AG20443 (cell line): ENCODE results near the gene FAM240A.

Experiments used
- DNase-seq: peaks from one replicate; pipeline ENCODE4 v3.0.0; 2012; ENCODE audit warnings: low spot score, mixed read lengths

The FAM240A gene

DNA sequence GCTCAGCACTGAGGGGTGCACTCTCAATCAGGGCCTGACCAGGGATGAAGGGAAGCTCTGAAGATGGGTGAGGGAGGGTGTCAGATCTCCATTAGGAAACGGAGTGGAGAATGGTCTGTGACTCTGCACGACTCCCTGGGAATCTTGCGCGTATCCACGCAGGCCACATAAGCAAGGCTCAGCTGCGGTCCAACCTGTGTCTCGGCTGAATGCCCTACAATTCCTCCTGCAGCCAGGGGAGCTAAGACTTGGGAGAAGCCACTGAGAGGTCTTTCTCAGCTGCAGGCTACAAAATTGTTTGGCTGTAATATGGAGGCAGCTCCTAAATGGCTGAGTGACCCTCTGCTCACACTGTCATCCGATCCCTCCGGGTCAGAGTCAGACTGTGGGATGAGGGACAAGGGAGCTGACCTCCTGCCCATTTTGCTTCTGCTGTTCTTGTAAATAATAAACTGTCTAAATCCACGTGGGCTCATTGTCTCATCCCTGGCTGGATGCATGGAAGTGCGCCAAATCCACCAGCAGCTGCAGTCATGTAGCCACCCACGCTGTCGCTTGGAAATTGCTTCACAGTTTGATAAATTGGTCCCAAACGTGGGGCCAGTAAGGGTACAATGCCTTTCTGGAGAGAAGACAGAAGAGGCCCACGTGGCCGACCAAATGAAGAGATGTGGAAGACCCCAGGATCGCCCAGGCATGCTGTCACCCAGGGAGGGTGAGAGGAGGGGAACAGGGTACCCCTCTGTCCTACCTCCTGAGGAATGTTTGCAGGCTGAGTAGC is 50.6 kb downstream of the FAM240A start:
- DNase-seq = peak; percentile 80

DNA sequence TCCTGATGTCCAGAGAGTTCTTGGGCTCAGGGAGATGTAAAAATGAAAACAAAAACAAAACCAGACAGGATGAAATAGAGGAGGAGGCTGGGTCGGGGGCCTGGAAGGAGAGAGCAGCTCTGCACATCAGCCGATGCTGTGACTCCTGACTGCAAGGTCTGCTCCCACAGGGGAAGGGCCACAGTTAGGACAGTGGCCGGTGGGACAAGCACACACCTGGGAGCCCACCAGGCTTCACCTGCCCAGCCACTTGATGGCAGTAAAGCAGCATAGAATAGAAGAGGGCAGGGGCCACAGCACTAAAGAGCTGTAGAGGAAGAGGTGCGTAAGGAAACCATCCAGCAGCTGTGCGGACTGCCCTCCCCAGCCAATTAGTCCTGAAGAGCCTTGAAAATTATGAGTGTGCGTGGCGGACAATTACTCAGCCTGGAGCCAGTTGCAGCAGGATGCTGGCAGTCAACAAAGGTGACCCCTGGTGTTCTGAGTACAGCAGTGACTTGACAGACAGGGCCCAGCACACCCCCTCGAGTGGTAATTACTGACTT is 51.3 kb downstream of the FAM240A start:
- DNase-seq = peak; percentile 10

DNA sequence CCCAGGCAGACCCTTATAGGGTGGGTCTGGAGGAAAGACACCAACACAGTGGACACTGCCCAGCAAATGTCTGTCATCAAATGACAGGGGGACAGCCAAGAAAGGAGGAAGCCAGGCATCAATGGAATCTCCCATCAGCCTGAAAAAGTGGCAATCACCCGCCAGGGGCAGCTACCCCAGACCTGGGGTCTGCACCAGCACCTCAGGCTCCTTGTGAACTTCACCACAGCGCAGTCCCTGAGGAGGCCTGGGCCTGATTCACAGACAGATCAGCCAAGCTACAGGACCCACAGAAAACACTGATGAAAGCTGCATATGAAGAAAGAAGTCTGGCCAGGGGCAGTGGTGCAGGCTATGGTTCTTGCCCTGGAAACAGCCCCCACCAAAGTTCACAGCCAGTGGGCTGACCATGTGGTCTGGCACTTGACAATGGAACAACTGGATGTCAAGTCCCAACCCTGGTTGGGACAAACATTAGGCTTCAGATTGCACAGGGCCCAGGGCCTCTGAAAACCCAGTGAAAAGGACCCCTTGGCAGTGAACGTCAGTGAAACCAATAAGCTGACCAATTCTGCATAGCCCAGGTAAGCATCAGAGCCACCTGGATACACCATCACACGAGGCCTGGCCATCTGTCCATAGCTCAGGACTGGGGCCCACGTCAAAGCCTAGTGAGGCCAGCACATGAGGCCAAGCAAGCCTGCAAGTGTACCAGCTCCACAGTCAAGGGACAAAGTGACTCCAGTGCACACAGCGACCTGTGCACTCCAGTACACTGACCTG is 52.1 kb downstream of the FAM240A start:
- peak; percentile 6 for DNase-seq

GRCh38 chr3:46664971-46665762 is 52.8 kb downstream of the FAM240A start:
- DNase-seq = no peak

DNA sequence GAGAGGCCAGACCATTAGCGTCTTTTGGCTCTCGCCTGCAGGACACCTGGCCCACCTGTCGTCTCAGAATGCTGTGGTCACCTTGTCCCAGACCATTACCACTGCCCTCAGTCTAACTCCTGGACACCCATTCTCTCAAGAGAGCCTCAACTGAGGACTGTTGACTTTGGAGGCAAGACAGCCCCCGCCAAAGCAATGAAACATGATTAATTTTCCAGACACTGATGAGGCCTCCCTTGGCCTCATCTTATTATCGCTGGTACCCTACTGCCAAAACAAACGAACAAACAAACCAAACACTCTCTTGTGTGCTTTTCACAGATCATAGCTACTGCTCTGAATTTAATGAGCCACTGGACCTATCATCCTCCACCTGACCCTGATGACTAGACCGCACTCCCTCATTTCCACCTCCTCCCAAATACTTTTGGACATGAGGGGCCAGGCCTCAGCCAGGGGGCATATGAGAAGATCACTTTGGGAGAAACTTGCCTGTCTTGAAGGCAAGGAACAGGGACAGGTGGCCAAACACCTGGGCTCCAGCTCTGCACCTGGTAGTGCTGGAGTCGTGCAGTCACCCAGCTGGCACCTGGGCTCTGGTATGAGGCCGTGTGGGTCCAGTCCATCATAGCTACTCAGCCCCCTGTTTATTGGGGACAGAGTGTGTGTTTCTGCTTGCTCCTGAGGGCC is 53.6 kb downstream of the FAM240A start:
- DNase-seq = no peak

GRCh38 chr3:46666453-46666845 is 54.1 kb downstream of the FAM240A start:
- no peak for DNase-seq

DNA sequence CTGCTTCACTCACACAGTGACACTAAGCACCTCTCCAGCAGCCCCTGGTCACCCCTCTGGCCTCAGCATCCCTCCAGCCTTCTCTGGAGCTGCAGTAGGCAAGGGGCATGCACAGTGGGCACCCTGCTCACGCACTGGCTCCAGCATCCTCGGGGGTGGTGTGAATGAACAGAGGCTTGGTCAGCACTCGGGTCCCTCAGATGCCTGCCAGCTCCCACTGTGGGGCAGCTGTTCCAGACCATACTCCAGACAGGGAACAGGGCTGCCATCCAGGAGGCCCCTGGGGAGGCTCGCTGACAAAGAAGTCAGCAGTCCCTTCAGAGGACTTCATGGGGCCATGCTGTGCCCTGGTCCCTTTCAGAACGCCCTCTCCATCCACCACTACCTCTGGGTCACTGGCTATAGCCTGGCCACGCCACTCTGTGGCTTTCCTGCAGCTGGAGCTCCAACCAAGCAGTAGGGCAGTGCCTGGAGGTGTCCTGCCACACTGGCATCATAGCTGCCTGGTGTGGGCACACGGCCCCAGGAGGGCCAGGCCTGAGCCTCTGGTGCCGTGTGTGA is 54.8 kb downstream of the FAM240A start:
- no peak for DNase-seq

DNA sequence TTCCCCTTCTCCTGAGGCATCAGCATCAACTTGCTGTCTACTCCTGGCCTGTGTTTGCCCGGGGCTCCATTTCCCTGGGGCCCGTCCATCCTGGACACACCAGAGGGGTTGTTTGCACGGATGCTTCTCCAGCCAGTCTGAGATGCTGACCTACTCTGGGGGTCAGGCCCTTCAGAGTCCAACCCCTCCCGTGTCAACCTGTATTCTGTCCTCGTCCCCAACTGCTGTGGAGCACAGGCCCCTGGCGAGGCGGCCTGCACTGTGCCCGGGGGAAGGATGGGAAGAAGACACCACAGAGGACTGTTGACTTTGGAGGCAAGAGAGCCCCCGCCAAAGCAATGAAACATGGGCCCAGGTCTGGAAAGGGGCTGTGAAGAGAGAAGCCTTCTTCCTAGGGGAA is 55.3 kb downstream of the FAM240A start:
- no peak for DNase-seq

- no peak for DNase-seq
Observed at GRCh38 chr3:46668116-46668515, 55.8 kb downstream of the FAM240A start.

DNA sequence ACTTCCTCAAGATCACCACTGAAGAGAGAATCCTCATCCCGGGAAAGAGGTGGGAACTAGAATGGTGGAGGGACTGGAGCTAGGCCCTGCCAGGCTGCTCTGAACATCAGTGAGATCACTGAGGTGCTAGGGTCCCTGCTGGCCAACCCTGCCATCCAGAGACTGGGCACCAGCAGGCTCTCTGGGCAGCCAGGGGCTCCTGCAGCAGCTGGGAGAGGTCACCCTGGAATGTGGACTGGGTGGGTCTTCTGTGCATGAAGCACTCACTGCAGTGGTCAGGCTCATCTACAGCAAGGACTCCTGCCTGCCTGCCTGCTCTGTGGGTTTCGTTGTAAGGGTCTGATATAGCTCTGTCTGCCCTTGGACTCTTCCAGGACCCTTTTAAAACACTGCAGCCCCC is 56.3 kb downstream of the FAM240A start:
- DNase-seq = no peak

DNA sequence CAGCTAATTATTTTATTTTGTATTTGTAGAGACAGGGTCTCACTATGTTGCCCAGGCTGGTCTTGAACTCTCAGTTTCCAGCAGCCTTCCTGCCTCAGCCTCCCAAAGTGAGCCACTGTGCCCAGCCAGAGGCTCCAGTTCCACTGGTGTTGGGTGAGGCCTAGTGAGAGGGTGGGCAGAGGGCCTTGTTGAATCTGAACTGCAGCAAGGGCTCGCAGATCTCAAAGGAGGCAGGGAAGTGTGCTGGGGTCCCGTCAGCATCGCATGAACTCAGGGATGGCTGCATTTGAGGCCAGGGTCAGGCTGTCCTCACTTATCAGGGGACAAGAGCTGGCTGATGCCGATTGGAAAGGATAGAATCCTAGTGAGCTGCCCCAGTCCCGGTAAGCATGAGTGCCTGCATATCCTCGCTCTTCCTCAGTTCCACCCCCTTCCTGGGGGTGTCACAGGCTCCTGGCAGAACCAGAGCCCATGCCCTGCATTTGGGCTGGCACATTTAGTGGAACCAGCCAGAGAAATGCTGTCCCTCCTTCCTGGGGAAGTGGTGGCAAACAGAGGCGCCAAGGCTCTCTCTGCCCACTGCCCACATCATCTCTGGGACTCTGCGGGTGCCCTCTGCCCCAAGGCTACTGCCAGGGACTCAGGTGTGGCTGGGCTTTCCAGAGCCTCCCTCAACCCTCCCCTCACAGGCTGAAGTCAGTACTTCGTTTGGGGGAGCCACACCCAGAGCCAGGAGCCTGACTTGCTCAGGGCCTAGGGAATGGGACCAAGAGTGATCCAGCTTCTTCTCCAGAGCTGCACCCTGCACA is 57.1 kb downstream of the FAM240A start:
- no peak for DNase-seq

DNA sequence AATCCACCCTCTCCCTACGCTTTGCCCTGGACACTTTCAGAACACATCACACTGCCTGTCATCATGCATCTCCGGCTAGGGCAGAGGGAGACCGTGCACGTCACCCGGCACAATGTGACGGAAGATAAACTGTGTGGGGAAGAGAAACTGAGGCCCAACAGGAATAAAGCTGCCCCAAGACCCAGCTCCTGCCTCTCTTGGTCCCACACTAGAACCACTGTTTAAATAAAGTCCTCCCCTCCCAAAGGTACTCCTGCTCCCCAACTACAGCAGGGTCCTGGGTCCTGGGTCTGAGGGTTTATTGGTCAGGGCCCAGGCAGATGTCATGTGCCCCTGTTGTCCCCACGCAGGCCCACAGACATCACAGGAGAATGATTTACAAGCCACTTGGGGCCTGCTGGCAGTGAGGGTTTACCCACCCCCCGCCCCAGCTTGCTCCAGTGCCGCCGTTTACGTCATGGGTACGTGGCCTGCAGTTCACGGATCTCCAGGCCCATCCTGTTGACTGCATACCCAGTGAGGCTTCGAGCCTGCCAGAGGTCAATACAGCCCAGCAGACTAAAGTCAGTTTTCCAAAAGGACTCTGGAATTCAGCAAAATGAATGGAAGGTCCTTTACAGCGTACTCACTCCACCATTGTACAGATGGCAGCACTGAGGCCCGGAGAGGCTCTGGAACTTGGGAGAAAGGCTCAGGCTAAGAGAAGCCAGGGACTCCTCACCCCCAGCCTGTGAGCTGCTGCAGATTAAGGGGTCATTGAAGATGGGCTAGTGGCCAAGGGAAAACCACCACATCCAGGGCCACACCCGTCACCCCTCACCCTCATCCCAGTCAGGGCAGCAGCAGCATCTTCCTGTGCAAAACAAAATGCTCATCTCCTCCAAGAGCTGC is 57.9 kb downstream of the FAM240A start:
- no peak for DNase-seq

- DNase-seq = no peak
Observed at GRCh38 chr3:46670891-46671427, 58.6 kb downstream of the FAM240A start.

GRCh38 chr3:46671541-46672348 is 59.4 kb downstream of the FAM240A start:
- no peak for DNase-seq

DNA sequence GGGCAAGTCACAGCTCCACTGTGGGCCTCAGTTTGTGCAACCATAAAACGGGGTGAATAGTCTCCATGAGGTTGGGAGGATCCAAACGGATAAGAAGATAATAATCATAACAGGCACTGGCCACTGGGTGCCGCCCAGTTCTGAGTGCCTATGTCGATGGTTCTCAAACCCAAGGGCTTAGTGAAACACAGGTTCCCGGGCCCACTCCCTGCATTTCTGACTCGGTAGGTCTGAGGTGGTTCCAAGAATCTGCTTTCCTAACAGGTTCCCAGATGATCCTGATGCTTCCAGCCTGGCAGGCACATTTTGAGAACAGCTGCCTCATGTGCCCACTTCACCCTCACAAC is 60.0 kb downstream of the FAM240A start:
- DNase-seq = no peak

DNA sequence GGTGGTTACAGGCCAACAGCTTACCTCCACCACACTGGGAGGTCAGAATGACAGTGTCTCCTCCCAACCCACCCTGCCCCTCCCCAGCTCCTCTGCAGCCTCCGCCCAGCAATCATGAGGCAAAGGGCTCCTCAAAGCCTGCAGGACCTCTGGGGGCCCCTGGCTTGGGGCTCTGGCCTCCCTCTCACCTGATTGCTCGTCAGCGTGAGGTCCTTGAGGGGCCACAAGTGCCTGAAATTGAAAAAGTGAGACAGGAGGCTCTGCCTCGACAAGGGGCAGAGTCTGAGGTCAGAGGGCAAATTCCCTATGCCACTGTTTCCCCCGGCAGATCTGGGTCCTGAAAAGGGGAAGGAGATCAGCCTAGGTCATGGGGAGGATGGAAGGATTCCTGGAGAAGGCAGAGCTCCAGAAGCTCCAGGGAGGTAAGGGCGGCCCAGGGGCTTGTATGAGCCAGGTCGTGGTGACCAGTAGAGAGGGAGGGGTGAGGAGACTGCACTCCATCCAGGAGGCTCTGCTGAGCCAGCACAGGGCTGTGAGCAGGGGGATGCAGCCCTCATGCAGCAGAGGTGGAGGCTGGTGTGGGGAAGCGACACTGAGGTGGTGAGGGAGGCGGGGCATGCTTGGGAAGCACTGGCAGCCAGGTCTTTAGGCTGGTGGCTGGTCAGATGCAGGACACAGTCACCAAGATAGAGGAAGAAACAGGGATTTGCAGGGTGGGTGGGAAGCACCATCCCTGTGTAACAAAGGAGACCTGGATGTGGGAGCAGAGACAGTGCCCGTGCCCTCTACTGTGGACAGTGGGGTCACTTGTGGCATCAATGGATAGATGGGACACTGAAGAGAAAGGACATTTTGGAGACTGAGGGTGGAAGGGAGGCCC is 61.1 kb downstream of the FAM240A start:
- DNase-seq = no peak

- DNase-seq = no peak
Observed at GRCh38 chr3:46674031-46674845, 61.9 kb downstream of the FAM240A start.
